Left lobe of liver (tissue), 2 donors: ENCODE results near the gene TOP3A. TPM values are rescaled to one million over a fixed set of nuclear protein-coding genes. Genes with fewer than 3 reads are reported as not detected.

Source experiments
- ATAC-seq: fragments of 200-7000 bp; cut with Tn5 transposase; one replicate; pipeline ENCODE4 v1.9.1; 2020; ENCODE audit warnings: mild to moderate bottlenecking, moderate library complexity
- DNase-seq: peaks from one replicate; pipeline ENCODE4 v3.0.0-alpha.2; 2020; ENCODE audit warnings: low spot score
- total RNA-seq: library from RNA; stranded (reverse); gene quantifications from one replicate; pipeline ENCODE4 v1.2.1, GENCODE V29; 2021
- donor health status: DM: no; HTN: no; CAD: no; lungs with moderate emphysema.
- donor health status: DM: no; HTN: yes; CAD: no.

TOP3A gene
- total RNA-seq, 1 donor from 2014 or later, result 19.8 TPM

DNA sequence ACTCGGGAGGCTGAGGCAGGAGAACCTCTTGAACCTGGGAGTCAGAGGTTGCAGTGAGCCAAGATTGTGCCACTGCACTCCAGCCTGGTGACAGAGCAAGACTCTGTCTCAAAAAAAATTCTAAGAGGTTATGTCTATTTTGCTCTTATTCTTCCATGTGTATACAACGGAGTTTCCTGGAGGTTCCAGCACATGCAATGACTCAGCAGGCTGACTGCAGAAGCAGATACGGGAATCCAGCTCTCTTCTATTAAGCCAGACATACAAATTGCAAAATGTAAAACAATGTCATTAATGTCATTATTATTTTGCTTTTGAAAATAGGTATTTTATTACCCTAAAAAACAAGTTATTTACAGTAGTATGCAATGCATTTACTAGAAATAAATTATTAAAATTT is 35.9 kb downstream of the TOP3A start:
- no peak for ATAC-seq
- DNase-seq, result no peak

DNA sequence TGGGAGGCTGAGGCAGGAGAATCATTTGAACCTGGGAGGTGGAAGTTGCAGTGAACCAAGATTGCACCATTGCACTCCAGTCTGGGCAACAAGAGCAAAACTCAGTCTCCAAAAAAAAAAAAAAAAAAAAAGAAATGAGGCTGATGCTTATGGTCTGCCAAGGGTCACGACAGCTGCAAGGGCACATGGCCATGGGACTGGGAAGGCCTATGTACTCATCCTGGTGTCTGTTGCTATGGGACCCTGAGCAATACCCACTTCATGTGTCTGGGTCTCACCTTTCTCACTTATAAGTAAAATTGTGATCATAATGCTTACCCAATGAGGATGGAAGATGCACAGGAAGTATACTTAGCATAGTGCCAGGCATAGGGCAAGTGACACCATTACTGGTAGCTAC is 37.7 kb downstream of the TOP3A start:
- DNase-seq (no peak), ATAC-seq (no peak)

DNA sequence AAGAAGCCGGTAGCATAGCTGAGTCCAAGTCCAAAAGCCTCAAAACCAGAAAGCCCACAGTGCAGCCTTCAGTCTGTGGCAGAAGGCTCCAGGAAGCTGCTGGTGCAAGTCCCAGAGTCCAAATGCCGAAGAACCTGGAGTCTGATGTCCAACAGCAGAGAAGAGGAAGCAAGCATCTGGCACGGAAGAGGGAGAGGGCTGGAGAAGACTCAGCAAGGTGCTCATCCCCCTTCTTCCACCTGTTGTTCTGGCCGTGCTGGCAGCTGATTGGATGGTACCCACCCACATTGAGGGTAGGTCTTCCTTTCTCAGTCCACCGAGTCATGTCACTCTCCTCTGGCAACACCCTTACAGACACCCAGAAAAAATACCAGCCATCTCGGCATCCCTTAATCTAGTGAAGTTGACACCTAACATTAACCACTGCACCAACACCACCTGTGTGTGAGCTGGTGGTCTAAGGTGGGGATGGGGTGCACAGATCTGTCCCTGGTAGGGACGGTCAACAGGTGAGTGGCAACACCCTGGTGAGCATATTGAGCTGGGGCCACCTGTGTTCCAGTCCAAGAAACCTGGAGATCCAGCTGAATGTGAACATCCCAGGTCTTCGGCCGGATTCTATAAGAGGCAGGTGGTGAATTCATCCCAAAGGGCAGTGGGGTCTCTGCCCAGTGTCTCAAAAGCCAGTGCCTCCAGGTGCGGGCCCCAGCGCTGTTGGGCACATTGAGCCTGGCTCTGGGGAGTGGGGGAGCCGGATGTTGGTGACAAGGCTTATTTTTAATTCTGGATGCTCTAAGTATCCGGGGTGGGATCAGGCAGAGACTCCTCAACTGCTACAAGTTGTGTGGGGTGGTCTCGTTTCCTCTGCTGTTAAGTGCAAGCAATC is 44.5 kb downstream of the TOP3A start:
- DNase-seq (no peak), ATAC-seq (peak; percentile 13)

DNA sequence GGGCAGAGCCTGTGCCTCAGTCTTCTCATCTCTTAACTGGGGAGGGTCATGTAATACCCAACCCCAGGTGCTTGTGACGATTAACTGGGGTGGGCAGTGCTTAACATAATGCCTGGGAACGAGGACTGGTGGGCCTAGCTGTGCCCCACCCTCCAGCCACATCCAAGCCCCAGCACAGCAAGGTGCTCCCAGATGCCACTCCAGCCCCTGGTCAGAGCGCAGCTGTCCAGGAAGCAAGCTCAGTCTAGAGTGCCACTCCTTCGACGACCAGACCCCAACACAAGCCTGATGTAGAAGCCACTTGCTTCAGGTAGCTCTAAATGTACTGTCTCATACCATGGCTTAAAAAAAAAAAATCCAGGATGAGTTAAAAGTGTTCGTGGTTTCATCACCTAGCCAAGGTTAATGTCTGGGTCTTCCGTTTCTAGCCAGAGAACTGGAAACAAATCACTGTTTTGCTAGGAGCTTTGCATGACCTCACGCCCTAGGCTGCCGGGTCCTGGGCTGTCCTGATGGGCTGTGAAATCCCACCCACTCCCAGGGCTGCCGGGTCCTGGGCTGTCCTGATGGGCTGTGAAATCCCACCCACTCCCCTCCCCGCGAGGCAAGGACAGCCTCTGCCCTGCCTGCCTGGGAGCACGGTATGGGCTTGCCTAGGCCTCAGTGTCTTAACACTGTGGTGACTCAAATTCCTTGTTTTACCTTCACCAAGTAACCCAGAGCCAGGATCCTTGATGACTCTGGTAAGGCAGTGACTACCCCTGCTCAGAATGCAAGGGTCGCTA is 46.7 kb downstream of the TOP3A start:
- DNase-seq (no peak), ATAC-seq (peak; percentile 20)

DNA sequence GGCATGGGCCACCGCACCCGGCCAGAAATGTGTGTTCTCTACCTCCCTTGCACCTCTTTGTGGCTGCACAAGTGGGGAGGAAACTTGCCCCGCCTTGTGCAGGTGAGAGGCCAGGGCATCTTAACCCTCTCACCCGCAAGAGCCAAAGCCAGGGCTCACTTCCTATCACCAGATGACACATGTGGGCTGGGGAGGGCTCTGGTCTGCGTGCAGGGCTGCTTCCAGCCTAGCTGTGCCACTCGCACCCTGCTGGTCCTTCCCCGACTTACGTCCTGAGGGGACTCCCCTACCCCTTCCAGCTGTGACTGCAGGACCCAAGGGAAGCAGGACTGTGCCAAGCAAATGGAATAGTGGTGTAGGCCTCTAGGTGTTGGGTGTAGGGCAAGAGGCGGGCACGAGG is 47.4 kb downstream of the TOP3A start:
- DNase-seq (no peak), ATAC-seq (no peak)

DNA sequence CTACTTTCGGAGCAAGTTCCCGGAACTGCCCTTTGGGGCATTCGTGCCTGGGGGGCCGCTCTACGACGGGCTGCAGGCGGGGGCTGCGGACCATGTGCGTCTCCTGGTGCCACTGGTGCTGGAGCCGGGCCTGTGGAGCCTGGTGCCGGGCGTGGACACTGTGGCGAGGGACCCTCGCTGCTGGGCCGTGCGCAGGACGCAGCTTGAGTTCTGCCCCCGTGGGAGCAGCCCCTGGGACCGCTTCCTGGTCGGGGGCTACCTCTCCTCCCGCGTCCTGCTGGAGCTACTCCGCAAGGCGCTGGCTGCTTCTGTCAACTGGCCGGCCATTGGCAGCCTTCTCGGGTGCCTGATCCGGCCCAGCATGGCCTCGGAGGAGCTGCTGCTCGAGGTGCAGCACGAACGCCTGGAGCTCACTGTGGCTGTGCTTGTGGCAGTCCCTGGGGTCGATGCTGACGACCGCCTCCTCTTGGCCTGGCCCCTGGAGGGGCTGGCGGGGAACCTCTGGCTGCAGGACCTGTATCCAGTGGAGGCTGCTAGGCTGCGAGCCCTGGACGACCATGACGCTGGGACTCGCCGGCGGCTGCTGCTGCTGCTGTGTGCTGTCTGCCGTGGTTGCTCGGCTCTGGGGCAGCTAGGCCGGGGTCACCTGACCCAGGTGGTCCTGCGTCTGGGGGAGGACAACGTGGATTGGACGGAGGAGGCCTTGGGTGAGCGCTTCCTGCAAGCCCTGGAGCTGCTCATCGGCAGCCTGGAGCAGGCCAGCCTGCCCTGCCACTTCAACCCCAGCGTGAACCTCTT is 50.7 kb downstream of the TOP3A start:
- no peak for ATAC-seq
- no peak for DNase-seq

DNA sequence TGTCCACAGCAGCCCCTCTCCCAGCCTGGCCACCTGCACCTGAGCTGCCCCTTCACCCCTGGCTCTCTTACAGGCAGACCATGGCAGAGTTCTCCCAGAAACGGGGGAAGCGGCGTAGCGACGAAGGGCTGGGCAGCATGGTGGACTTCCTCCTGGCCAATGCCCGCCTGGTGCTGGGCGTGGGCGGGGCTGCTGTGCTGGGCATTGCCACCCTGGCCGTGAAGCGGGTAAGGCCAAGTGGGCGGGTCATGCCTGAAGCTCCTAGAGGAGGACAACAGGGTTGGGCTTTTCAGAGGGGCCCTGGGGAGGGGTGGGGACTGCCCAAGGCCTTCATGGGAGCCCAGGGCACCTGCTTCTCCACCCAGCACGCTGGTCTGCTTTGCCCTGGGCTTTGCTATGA is 52.2 kb downstream of the TOP3A start:
- ATAC-seq (no peak), DNase-seq (no peak)

DNA sequence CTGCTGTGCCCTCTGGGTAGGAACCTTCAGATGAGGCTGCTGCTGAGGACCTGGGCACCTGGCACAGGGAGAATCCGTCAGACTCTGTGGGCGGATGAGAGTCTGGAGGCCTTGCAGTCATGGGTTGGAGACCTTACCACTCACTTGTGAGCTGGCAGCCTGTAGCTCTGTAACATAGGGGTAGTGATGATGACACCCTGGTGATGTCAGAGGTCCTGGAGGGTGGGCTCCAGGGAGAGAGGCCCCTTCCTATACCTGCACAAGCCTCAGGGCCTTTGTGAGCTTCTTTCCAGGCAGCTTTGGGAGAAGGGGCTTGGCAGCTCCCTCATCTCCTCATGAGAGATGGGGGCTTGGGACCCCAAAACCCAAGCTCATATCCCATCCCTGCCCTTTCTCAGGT is 52.7 kb downstream of the TOP3A start:
- DNase-seq (no peak), ATAC-seq (no peak)

DNA sequence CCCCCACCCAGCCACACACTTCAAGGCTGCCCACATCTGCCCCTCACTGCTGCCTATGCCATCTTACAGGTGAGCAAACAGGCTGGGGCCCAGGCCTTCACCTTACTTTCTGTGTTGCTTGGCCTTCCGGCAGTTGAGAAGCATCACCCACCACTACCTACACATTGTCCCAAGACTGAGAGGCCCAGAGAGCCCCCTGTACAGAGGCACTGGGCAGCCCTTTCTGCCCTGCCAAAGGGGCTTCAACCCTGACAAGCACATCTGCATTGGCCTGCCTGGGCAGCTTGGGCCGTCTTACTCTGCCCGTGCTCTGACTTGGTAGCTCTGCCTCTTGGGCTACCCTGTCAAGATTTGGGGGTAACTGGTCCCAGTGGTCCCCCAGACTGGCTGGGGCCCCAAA is 53.1 kb downstream of the TOP3A start:
- DNase-seq (no peak), ATAC-seq (no peak)

DNA sequence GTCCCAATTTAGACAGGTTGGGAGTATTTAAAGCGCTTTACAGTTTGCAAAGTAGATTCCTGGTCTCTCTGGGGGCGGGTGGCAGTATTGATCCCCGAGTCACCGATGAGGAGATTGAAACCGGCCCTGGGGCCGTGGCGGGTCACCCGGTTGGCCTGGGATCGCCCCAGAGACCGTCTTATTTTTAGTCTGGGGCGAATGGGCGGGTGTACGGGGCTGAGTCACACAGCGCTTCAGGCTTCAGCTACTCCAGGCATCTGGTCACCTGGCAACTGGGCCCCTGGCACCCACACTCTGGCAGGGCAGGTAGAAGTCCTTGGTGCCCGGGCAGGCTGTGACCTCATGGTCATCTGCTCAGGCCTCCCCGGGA is 53.7 kb downstream of the TOP3A start:
- DNase-seq (peak; percentile 86), ATAC-seq (peak; percentile 63)

DNA sequence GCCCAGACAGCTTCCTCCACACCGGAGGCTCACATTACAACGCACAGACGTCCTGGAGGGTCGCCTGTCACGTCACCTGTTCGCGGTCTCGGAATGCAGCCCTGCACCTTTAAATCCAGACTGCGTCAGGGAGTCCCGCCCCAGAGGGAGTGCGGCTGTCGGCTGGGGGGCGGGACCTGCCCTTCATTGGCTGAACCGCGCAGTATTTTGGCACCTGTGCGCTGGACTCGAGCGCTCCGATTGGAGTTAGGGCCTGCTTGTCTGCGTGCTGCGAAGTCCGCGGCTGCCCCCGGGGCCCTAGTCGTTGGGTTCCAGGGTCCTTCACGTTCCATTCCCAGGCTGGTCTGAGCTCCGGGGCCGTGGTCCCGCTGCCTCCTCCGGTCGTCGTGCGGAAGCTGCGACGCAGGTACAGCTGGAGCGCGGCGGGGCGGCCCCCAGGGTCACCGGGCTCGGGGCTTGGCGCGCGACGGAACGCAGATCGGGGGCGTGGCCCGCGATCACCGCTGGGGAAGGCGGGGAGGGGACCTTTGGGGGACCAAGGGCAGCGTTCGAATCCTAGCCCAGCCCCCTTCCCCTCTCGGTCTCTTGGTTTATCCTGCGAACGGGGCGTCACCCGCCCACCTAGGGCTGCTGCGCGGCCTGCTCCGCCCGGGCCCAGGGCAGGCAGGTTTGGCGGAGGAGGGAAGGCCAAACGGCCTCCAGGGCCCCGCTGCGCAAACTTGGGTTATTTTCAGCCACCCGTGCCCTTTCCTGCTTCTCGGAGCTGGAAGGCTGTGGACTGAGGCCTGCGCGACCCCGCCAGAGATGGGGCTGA is 54.3 kb downstream of the TOP3A start, which contains the start of gene MIEF2:
TSS of gene MIEF2 (plus strand) at position 331 of the 814 bp plus-strand sequence. CDS start 2,059 bp downstream, outside the sequence.
- DNase-seq (peak; percentile 96), ATAC-seq (peak; percentile 80)

DNA sequence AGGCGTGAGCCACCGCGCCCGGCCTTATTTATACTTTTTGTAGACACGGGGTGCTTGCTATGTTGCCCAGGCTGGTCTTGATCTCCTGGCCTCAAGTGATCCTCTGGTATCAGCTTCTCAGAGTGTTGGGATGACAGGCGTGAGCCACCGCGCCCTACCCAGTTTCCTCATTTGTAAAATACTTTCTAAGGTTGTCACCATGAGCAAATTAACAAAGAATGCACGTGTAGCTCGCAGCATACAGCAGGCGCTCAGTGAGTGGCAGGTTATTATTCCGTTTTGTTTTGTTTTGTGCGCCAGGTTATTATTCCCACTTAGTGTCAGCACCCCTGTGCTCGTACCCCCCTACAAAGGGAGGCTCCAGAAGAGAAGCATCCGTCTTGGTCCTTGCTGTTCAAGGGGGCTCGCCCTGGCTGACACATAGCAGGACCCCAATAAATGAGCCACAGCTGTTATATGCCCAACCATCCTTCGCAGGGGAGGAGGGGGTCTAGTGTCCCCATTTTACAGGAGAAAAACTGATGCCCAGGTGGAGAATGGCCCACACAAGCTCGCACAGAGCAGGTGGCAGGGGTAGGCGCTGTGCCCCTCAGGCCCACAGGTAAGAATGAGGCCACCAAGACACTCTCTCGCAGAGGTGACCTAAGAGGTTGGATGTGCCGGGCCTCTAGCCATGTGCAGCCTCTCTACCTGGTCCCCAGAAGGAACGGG is 55.0 kb downstream of the TOP3A start:
- no peak for ATAC-seq
- no peak for DNase-seq

DNA sequence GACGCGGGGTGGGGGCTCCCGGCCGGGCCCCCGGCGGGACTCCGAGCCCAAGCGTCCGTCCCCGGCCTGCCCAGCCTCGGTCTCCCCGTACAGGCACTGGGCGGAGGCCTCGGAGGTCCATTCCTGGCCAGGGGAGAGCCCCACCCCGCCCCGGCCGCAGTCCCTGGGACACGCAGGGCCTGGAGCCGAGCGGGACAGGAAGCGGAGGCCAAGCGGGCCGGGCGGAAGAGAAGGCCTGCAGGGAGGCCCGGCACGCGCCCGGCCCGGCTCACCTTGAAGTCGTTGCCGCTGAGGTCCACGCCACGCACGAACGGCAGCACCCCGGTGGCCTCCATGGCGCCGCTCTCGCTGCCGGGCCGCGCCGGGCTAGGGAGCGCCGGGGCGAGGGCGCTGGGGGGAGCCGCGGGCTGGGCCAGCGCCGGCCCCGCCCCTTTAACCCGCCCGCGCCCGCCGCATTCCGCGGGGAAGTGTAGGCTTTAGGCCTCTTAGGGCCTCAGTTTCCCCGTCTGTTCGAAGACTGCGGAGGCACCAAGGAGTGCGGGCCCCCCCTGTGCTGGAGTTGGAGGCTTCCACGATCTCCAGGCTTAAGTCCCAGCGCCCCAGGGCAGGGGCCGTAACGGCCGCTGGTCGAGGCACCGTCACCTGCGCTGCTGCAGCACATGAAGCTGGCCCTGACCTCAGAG is 56.3 kb downstream of the TOP3A start, which contains the start of gene FLII:
TSS of gene FLII (minus strand) at position 383 of the 683 bp plus-strand sequence. CDS start at position 335, 48 bp downstream.
- peak; percentile 72 for ATAC-seq
- peak; percentile 77 for DNase-seq

DNA sequence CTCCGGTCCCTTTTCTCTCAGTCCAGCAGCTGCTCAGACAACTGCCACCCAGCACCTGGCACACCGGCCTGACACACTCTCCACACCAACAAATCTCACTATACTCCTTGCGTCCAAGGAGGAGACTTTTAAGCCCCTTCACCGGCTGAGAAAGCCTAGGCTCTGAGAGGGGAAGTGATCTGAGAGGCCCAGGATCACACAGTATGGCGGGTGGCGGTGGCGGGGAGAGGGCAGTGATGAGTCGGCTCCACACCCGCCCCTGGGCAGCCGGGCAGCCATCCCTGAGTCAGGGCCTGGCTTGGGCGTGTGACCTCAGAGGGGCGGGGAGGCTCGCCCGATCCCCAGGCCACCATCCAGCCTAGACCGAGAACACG is 56.8 kb downstream of the TOP3A start:
- DNase-seq (no peak), ATAC-seq (peak; percentile 61)

DNA sequence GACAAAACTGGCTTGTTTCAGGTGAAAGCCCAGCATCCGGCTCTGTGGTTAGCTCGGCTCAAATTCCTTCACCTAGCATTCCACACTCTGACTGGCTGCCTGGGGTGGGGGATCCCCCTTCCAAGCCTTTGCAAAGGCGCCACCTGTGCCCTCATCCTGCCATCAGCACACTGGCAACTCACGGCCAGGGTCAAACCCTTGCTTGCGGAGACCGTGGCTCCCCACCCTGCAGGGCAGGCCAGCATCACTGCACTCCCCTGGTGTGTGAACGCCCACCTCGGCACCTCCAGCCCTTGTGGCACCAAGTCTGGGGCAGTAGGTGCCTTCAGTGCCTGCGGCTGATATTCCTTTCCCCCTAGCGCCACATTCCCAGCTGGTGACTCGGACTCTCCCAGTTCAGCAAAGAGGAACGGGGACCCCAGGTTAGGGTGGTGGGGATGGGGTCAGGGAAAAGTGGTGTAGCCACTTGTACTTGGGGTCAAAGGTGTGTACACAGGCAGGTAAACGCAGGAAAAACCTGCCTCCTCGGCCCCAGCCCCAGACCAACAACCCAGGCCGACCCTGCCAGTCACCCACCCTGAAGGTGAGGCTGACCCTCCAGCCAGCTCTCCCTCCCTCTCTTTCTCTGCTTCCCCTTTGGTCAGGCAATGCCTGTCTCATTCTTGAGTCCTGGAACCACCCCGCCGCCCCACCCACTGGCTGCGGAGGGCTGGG is 57.4 kb downstream of the TOP3A start:
- DNase-seq (no peak), ATAC-seq (peak; percentile 20)

DNA sequence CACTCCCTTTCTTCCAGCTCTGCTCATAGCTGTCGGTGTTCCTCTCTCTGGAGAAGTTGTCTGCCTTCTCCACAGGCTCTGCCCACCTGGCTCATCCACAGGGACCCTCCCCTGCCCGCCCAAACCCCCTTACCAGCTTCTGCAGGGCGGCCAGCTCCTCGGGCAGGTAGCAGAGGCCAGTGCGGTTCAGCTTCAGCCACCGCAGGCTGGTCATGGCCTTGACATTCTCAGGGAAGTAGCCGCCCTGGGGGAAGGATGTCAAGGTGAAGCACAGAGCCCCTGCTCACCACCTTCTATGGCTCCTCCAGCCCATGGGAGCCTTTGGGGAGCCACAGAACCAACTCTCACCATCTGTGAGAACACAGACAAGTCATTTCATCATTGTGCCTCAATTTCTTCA is 58.0 kb downstream of the TOP3A start:
- no peak for DNase-seq
- ATAC-seq, result no peak

DNA sequence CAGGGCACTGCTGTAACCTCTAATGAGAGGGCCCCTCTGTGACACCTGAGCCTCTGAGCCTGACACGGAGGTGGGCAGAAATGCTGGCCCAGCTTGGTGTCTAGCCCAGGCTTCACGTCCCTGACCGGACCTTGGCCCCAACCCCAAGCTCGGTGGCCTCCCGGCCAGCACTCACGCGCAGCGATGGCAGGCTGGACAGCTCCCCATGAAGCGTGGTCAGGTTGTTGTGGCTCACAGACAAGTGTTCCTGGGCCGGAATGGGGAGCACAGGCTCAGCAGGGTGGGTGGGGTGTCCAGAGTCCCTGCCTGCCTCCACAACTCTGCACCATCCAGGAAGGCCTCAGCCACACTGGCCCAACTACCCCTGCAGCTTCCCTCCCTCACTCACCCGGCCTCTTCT is 58.4 kb downstream of the TOP3A start:
- DNase-seq, result no peak

DNA sequence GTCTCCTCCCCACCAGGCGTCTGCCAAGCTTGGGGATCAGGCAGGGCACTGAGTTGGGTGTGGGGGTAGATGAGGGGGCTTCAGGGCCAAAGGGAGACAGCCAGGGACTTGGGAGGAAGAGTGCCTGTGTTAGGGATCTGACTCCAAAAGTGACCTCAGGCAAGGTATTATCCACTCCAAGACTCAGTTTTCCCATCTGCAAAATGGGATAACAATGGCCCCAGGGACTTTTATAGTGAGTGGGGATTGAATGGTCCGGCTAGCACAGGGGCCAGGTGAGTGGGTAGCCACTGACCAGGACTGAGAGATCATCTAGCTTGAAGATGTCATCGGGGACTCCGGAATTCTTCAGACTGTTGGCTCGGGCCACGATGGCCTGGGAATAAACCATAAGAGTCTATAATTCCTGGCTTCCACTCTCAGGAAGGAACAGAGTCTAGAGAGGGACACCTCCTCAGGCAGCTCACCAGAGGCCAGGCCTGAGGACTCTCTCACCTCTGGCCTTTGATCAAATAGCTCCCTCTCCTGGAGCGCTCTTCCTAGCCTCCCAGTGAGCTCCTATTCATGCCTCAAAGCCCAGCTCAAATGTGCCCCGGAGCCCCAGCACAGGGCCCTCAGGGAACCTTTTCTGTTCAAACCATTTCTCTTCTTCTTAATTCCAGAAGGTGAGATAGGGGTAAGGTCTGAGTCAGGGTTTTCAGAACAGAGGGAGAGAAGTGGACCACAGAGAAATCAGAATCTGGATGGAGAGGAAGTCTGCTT is 59.7 kb downstream of the TOP3A start:
- no peak for ATAC-seq
- DNase-seq, result no peak

More for the DNA sequence above, 58.4 kb downstream of the TOP3A start:
- no peak for ATAC-seq
